Effector memory CD8-positive, alpha-beta T cell (primary cell): ENCODE results near the gene PIK3R6.

Experiments used
- ATAC-seq: fragments of 150-1000 bp; cut with Tn5 transposase; replicated peaks from 2 replicates; pipeline ENCODE4 v1.10.0; 2021; ENCODE audit warnings: mild to moderate bottlenecking, moderate library complexity
- DNase-seq, 3 experiments: peaks; one replicate each; pipeline ENCODE4 v3.0.0; 2021
- H3K27ac Mint-ChIP-seq, 2 donors: one replicate each; pipeline ENCODE4 v1.8.0; 2022; ENCODE audit warnings: mild to moderate bottlenecking in 2 of 2, mixed read lengths in 2 of 2, moderate library complexity in 2 of 2
- H3K27me3 Mint-ChIP-seq, 2 donors: one replicate each; pipeline ENCODE4 v1.8.0; 2022; ENCODE audit warnings: mixed read lengths in 2 of 2
- H3K36me3 Mint-ChIP-seq: one replicate; pipeline ENCODE4 v1.8.0; 2022; ENCODE audit warnings: mild to moderate bottlenecking, moderate library complexity, mixed read lengths; ENCODE audit not compliant: insufficient read depth
- H3K4me1 Mint-ChIP-seq, 2 donors: one replicate each; pipeline ENCODE4 v1.8.0; 2022; ENCODE audit warnings: low read depth in 2 of 2, mixed read lengths in 2 of 2
- H3K4me3 Mint-ChIP-seq, 2 donors: one replicate each; pipeline ENCODE4 v1.8.0; 2022; ENCODE audit warnings: mild to moderate bottlenecking in 2 of 2, mixed read lengths in 2 of 2, moderate library complexity in 2 of 2
- H3K9me3 Mint-ChIP-seq, 2 donors: one replicate each; pipeline ENCODE4 v1.8.0; 2022; ENCODE audit warnings: mixed read lengths in 2 of 2

PIK3R6 gene

GRCh38 chr17:8755590-8756255 is 111.8 kb downstream of the PIK3R6 start:
- no peak overlapping the region for H3K27ac Mint-ChIP-seq
- peaks cover 42 to 54% of the 10 kb centered on the region in 2 donors for H3K27me3 Mint-ChIP-seq
- H3K9me3 Mint-ChIP-seq = no peaks in the 10 kb centered on the region
- no peak for ATAC-seq
- no peaks in the 10 kb centered on the region for H3K36me3 Mint-ChIP-seq
- no peak for DNase-seq
- H3K4me3 Mint-ChIP-seq = no peak overlapping the region
- no peaks in the 10 kb centered on the region for H3K4me1 Mint-ChIP-seq

- peaks cover 42 to 53% of the 10 kb centered on the region in 2 donors for H3K27me3 Mint-ChIP-seq
- H3K9me3 Mint-ChIP-seq = no peaks in the 10 kb centered on the region
- no peaks in the 10 kb centered on the region for H3K4me1 Mint-ChIP-seq
- no peak overlapping the region for H3K4me3 Mint-ChIP-seq
- H3K27ac Mint-ChIP-seq = no peak overlapping the region
- no peak for DNase-seq
- no peak for ATAC-seq
- H3K36me3 Mint-ChIP-seq = no peaks in the 10 kb centered on the region
Measured at GRCh38 chr17:8754890-8755289, 112.6 kb downstream of the PIK3R6 start.

- Mint-ChIP-seq H3K27me3 (peaks cover 42 to 53% of the 10 kb centered on the region in 2 donors), H3K36me3 (no peaks in the 10 kb centered on the region), H3K4me3 (no peak overlapping the region), H3K4me1 (no peaks in the 10 kb centered on the region), H3K9me3 (no peaks in the 10 kb centered on the region), H3K27ac (no peak overlapping the region)
- ATAC-seq (no peak), DNase-seq (no peak)
Measured at GRCh38 chr17:8753976-8754440, 113.5 kb downstream of the PIK3R6 start.

- Mint-ChIP-seq H3K27me3 (peaks cover 41 to 51% of the 10 kb centered on the region in 2 donors), H3K9me3 (no peaks in the 10 kb centered on the region), H3K36me3 (no peaks in the 10 kb centered on the region), H3K27ac (no peak overlapping the region), H3K4me3 (no peak overlapping the region), H3K4me1 (no peaks in the 10 kb centered on the region)
- no peak for ATAC-seq
- DNase-seq = no peak
Measured at GRCh38 chr17:8753136-8753975, 114.1 kb downstream of the PIK3R6 start.
